ENCODE measurements around the gene BMAL2. TPM values are rescaled to one million over a fixed set of nuclear protein-coding genes. Genes with fewer than 3 reads are reported as not detected.

The BMAL2 gene
- total RNA-seq, 1 experiment from 2014 or later = 71.2 TPM

GRCh38 chr12:27319848-27320247, 12.8 kb upstream of the BMAL2 start:
- Mint-ChIP-seq H3K4me1 (ENCODE audit: low read depth, unreplicated experiment) (peaks cover 9% of the 10 kb centered on the region), H3K9me3 (ENCODE audit: low read depth, unreplicated experiment) (no peaks in the 10 kb centered on the region), H3K36me3 (ENCODE audit: insufficient read depth, unreplicated experiment) (peaks cover 6% of the 10 kb centered on the region), H3K27ac (ENCODE audit: unreplicated experiment) (no peak overlapping the region), H3K27me3 (ENCODE audit: unreplicated experiment) (no peaks in the 10 kb centered on the region), H3K4me3 (ENCODE audit: low read depth, unreplicated experiment) (no peak overlapping the region)
- intact Hi-C loops (cut with micrococcal nuclease; ENCODE audit: unreplicated experiment) = no loop called here
- no TSS peak for BruUV-seq (replicated peaks)
- CTCF ChIA-PET = interaction anchor here (0.7 kb wide), 1 partner anchor 239 kb away, joined by 4 read pairs; no protein-coding TSS in a partner anchor
- TF ChIP-seq CTCF (IDR thresholded peaks at IDR 0.05; ENCODE audit: unreplicated experiment) = no peak
- no peak for DNase-seq

DNA sequence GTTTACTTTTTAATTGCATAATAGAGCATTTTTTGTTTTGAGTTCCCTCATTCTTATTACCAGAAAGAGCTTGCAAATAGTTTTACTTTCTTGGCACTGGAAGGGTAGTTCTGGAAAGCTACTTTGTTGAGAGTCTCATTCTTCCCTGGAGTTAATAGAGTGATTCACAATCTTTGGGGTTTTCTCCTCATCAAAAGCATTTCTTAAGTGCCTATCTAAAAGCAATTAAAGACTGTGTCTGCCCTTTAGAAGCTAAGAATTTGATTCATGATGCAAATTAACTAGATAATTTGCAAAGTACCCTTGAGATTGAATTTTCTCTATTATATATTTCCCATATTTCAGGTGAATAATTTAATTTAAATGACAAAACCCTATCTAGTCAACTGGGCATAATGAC, 8.1 kb upstream of the BMAL2 start:
- Mint-ChIP-seq H3K4me1 (ENCODE audit: low read depth, unreplicated experiment) (peaks cover 11% of the 10 kb centered on the region), H3K27ac (ENCODE audit: unreplicated experiment) (no peak overlapping the region), H3K4me3 (ENCODE audit: low read depth, unreplicated experiment) (no peak overlapping the region), H3K27me3 (ENCODE audit: unreplicated experiment) (no peaks in the 10 kb centered on the region), H3K9me3 (ENCODE audit: low read depth, unreplicated experiment) (no peaks in the 10 kb centered on the region), H3K36me3 (ENCODE audit: insufficient read depth, unreplicated experiment) (peaks cover 6% of the 10 kb centered on the region)
- no peak for DNase-seq
- no TSS peak for BruUV-seq (replicated peaks)
- intact Hi-C loops (cut with micrococcal nuclease; ENCODE audit: unreplicated experiment) = no loop called here
- no peak for TF ChIP-seq CTCF (IDR thresholded peaks at IDR 0.05; ENCODE audit: unreplicated experiment)
- CTCF ChIA-PET = interaction anchor here (1.7 to 1.9 kb wide), 2 partner anchors 19 to 60 kb away, joined by 4 to 5 read pairs; no protein-coding TSS in a partner anchor

- intact Hi-C loops (cut with micrococcal nuclease; ENCODE audit: unreplicated experiment) = loop anchor here (5.0 kb wide), 1 partner anchor 191 kb away; the partner anchor contains the start of gene PPFIBP1
- H3K27me3 Mint-ChIP-seq (ENCODE audit: unreplicated experiment) = no peaks in the 10 kb centered on the region
- TF ChIP-seq CTCF (IDR thresholded peaks at IDR 0.05; ENCODE audit: unreplicated experiment) = no peak
- H3K4me3 Mint-ChIP-seq (ENCODE audit: low read depth, unreplicated experiment) = peak overlapping the region; percentile 81
- no peak for DNase-seq
- H3K4me1 Mint-ChIP-seq (ENCODE audit: low read depth, unreplicated experiment) = peaks cover 40% of the 10 kb centered on the region
- CTCF ChIA-PET = interaction anchor here (1.2 to 1.3 kb wide), 2 partner anchors 28 to 54 kb away, joined by 3 to 5 read pairs; no protein-coding TSS in a partner anchor
- H3K36me3 Mint-ChIP-seq (ENCODE audit: insufficient read depth, unreplicated experiment) = peaks cover 51% of the 10 kb centered on the region
- BruUV-seq (replicated peaks) = no TSS peak
- no peaks in the 10 kb centered on the region for H3K9me3 Mint-ChIP-seq (ENCODE audit: low read depth, unreplicated experiment)
- peak overlapping the region; percentile 98 for H3K27ac Mint-ChIP-seq (ENCODE audit: unreplicated experiment)
Measured at GRCh38 chr12:27330846-27331245, 1.8 kb upstream of the BMAL2 start.

DNA sequence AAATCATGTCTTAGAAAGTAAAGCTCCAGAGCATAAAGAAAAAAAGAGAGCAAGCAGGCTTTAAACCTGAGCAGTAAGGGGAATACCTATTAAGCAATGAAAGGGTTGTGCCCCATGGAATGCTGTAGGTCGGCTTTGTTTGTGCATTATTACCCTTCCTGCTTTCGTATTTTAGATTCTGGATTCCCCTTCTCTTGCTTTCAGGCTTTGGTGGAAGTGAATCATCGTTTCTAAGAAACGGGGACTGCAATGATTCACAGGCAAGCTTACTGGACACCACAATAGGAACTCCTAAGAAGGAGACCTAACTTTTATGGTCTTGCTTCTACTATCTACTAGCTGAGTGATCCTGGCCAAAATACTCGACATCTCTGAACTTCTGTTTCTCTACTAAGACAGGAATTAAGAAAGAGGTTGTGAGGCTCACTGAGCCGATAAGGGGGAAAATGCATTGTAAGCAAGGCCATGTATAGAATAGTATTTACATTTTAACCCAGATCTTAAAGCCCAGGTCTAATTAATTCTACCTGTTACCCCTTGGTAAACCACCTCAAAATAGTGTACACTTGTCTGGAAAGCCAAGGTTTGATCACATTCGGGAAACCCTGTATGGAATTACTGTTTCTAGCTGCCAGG, 1.2 kb upstream of the BMAL2 start:
- Mint-ChIP-seq H3K9me3 (ENCODE audit: low read depth, unreplicated experiment) (no peaks in the 10 kb centered on the region), H3K4me3 (ENCODE audit: low read depth, unreplicated experiment) (peak overlapping the region; percentile 81)

More for the DNA sequence above, 1.2 kb upstream of the BMAL2 start:
- no peaks in the 10 kb centered on the region for H3K27me3 Mint-ChIP-seq (ENCODE audit: unreplicated experiment)
- H3K36me3 Mint-ChIP-seq (ENCODE audit: insufficient read depth, unreplicated experiment) = peaks cover 56% of the 10 kb centered on the region
- TF ChIP-seq CTCF (IDR thresholded peaks at IDR 0.05; ENCODE audit: unreplicated experiment) = no peak
- CTCF ChIA-PET = interaction anchor here (1.1 to 1.3 kb wide), 3 partner anchors 11 to 53 kb away, joined by 3 to 5 read pairs (median 4); no protein-coding TSS in a partner anchor
- DNase-seq = peak; percentile 67
- BruUV-seq (replicated peaks) = no TSS peak
- peak overlapping the region; percentile 98 for H3K27ac Mint-ChIP-seq (ENCODE audit: unreplicated experiment)
- H3K4me1 Mint-ChIP-seq (ENCODE audit: low read depth, unreplicated experiment) = peaks cover 46% of the 10 kb centered on the region
- intact Hi-C loops (cut with micrococcal nuclease; ENCODE audit: unreplicated experiment) = loop anchor here (5.0 kb wide), 1 partner anchor 191 kb away; the partner anchor contains the start of gene PPFIBP1
